GM19452 (cell line): Measurements from ENCODE around the gene CLSTN1.

Source experiments
- ATAC-seq: cut with Tn5 transposase; IDR thresholded peaks from one replicate; pipeline ENCODE4 v1.9.1; 2021; ENCODE audit not compliant: unreplicated experiment

The CLSTN1 gene

DNA sequence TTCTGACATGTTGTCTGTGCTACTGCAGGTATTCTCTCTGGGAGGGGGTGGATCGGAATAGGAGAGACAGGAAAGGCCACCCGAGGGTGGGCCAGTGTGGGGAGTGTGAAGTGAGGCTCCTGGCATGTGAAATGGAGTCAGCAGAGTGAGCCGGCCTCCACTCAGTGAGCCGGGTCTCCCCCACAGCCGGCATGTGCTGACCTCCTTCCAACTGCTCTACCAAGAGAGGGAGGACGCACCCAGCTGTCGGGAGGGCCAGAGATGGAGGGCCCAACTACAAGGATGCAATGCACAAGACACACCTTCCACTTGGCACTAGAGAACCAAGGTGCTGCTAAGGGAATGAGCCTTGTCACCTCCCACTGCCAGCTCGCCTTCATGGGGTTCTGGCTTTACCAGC, 28.2 kb upstream of the CLSTN1 start:
- no peak for ATAC-seq

DNA sequence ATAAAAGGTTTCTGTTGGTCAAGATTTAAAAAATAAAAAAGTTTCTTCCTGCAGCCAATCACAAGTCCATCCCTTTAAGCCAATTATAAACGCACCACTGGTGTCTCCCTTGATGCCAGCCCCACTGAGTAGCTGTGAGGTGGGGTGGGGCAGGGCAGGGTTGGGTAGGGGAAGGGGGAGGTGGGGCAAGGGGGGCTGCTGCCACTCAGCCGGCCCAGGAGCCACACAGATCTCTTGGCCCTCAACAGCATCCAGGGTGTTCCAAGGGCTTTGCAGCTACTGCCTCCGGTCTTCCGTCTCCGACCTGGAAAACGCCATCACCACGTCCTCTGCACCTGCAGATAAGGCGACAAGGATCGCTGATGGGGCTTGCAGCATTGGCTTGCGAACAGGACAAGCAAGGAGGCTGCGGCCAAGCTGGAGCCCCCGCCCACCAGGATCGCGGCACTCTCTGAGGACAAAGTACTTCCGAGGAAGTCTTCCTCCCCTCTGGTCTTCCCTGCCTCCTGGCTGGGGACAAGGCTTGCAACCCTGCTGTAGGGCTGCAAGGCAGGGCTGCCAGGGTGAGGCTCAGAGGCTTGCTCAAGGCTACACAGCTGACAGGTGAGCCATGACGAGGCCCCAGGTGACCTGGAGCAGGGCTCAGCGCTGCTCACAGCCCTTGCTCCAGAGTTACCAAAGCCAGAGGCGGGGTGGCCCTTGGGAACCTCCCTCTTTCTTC, 26.8 kb upstream of the CLSTN1 start:
- ATAC-seq, result no peak

DNA sequence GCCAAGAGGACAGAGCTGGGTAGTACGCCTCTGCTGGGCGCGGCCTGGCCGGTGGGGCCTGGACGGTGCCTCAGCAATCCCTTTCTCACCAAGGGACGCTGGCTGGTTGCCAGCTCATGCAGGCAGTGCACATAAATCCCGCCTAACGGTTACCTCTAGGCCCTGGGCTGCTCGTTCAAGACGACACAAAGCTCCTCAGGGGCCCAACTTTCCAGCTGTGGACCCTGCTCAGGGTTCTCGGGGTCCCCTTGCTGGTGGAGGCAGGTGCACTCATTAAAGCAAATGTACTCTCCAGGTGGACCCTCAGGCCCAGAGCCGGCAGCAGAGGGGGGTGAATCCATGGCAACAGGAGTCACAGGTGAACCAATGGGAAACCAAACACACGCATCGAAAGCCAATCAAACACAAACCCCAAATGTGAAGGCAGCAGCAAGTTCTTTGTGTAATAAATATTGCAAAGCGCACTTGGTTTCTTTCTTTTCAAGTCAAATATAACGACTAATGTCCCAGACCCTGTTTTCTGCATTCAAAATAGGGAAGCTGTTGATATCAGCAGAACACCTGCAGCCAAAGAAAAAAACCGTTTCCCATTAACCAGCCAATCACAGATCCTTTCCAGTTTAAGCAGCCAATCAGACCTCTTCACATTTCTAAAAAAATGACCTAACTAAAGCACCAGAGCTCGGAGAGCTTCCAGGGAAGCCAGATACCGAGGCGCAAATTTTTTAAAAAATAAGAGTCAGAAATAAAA, 26.1 kb upstream of the CLSTN1 start:
- no peak for ATAC-seq

DNA sequence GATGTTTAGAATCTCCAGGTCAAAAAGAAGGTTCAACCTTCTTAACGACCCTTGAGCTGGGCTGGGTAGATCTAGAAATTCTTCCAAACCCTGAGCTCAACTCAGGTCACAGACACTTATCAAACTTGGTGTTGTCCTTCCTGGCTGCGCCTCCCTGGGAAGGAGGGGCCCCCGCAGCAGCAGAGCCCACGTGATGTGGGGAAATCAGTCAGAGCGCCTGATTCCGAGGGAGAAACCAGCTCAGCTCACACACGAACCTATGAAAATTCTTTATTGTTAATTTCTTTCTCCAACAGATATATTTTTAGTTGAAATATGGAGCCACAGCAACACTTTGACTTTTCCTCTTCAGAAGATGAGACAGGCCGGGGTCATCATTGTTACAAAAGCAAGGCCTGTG, 24.3 kb upstream of the CLSTN1 start:
- ATAC-seq, result no peak

DNA sequence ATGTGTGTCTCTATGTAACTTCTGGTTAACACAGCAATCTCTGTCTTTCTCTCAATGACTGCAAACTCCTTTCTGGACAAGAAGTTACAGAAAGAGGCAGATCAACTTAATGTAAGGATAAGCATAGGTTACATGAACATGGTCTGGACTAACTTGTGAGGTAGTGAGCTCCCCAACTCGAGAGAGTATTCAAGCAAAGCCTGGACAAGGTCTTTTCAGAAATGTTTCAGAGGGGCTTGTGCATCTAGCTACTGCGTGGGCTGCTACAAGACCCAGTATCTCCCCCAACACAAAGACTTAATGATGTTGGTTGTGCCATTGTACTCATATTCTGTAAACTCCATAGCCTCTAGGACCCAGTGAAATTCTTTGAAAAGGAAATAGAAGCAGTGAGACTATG, 23.5 kb upstream of the CLSTN1 start:
- no peak for ATAC-seq

DNA sequence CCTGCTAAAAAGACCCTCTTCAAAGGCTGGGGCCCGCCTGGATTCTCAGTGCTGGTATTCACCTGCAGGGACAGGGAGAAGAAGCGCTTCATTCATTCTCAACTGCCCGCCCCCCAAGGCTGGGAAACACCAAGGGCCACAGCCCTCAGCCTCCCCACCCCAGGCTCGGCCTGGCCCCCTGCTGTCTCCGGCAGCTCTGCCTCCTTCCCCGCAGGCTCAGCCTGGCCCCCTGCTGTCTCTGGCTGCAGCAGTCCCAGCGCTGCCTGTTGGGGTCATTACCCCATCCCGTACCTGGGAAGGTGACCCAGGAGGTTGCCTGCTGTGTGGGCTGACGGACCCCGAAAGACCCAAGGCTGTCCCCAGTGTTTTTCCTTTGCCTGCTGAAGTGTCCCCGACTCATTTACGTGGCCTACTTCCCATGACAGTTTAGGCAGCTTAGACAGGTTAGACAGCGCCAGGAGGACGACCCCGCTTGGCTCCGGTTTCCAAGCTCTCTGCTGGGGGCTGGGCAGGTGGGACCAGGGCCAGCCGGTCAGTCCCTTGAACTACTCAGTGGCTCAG, 22.9 kb upstream of the CLSTN1 start:
- no peak for ATAC-seq

DNA sequence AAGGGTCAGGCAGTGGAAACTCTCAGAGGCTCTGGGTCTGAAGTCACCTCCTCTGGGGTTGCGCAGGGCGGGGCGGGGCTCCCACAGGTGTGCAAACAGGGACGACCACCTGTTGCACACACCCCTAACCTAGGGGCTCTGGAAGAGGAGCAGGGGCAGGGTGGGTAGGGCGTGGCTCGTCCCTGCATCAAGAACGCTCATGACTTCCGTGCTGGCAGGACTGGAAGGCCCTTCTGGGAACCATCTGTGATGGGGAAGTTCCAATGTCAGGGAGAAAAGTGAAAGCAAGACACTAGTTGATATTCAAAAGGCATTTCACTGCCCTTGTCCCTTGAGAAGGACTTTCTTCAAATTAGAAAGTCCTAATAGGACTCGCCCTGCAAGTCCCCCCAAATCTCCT, 22.1 kb upstream of the CLSTN1 start:
- no peak for ATAC-seq

DNA sequence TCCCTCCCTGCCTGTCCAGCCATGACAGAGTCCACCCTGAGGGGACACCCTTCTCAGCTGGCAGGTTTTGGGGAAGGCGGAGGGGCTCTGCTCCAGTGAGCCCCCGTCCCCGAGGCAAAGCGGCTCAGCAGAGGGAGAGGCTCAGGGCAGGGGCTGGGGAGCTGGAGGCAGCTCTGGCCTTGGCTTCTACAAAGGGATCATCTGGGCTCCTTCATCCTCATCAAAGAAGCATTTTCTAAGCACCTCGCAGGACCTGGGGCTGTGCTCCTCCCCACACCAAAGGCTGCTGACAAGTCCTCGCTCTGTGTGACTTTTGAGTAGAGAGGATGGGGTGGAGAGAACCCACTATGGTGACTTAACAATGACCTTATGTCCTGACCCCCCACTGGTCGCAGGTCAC, 21.0 kb upstream of the CLSTN1 start:
- no peak for ATAC-seq

DNA sequence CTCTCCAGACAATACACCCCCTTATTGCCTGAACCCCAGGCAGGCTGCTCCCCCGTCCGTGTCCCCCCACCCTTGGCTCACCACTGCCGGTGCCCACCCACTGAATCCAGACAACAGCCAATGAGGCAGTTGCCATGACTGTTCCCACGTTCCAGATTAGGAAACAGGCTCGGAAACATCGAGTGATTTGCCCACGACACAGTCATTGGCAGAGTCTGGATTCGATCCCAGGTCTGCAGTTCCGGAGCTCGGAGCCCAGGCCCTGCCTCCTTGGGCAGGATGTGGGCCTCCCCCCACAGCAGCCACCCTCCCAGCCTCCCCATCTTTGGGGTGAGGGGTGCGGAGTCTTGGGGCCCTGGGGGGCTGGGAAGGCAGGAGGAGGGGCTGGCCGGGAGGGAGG, 20.3 kb upstream of the CLSTN1 start:
- ATAC-seq, result no peak

DNA sequence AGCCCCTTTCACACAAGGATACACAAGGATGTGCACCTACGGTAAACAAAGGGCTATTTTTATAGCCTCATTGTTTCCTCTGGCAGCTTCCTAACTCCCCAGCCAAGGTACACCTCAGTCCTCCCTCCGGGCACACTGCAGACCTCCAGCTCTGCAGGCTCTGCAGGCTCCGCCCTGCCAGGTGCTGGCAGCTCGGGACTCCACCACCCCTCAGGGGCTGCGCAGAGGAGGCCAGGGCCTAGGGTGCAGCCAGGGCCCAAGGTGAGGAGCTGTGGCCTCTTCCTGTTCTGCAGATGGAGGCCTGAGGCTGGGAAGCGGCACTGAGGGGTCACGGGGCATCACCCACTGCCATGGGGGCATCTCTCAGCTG, 19.8 kb upstream of the CLSTN1 start:
- ATAC-seq, result no peak

DNA sequence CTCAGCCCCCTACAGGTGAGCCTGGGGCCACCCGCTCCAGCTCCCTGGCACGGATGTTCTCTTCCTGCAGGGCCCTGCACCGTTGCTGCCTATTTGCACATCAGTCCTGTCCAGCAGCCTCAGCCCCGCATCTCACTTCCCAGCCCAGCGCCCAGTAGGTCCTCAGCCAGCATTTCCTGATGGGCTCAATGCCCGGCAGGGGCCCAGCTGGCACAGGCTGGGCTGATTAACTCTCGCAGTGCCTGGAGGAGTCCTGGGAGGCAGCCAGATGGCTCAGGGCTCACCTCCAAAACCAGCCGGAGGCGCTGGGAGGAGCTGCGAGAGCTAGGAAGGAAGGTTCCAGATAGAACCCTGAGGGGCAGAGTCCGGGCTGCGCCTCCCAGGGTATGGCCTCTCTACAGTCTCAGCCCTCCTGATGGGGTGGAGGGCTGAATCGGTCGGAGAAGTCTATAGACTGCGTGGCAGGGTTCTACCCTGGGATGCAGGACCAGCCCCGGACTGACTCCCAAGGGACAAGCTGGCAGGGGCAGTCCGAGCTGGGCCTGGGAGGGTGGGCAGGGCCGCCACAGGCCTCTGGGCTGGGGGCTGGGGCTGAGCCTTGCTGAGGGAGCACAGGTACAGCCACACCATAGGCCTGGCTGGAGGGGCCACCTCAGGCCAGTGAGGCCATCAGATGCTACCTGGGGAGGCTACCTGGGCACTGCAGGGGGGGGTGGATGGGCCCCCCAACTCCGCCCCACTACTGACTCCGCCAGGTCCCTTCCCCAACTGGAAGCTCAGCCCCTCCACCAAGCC, 19.2 kb upstream of the CLSTN1 start:
- ATAC-seq, result no peak

DNA sequence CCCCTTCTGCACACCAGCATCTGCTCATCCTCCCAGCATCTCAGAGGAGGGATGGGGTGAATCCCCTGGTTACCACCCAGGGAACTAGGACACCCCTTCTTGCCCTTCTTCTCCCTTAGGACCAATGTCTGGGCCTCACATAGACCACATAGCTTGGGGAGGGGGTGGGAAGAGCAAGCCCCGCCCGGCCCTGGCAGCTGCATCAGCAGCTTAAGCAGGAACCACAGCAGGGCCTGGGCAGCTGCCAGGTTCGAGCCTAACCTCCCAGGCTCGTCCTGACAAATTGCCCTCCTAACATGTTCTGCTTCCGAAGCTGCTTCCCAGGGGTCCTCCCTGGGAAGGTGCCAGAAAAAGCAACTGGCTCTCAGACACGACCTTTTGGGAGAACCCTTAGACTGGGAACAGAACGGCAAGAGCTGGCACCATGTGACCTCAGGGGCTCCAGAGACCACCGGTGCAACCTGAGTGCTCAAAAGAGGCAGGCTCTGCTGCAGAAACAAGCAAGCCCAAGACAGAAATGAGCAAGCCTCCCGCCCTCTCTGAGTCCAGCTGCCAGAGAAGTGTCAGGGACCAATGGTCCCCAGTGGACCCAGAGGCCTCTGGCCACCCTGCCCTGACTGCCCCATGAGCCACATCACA, 18.4 kb upstream of the CLSTN1 start:
- no peak for ATAC-seq

DNA sequence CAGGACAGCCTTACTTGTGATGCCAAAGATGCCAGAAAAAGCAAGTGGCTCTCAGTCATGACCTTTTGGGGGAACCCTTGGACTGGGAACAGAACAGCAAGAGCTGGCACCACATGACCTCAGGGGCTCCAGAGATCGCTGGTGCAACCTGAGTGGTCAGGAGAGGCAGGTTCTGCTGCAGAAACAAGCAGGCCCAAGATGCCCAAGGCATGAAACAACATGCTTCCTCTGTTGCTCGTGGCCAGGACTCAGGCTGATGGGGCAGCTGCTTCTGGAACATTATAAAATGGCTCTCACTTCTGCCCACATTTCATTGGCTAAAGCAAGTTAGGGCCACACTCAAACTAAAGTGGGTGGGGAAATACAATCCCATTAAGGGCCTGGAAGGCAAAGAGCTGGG, 17.7 kb upstream of the CLSTN1 start:
- ATAC-seq, result no peak

DNA sequence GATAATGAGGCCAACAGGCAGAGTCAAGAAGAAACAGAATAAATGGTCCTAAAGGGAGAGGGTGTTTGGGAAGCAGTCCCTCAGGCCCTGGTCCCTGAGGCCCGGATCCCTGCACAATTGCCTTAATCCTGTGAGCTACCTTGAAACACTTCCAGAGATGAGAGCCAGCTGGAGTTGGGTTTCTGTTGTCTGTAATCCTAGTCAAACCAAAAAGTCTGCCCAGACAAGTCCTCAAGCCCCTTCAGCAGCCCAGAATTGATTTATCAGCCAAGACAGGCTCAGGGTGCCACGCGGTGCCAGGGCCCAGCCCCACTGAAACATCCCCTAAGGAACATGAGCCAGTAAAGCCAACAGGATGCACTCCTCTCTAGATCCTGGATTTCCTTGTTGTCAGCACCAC, 16.4 kb upstream of the CLSTN1 start:
- ATAC-seq, result no peak

DNA sequence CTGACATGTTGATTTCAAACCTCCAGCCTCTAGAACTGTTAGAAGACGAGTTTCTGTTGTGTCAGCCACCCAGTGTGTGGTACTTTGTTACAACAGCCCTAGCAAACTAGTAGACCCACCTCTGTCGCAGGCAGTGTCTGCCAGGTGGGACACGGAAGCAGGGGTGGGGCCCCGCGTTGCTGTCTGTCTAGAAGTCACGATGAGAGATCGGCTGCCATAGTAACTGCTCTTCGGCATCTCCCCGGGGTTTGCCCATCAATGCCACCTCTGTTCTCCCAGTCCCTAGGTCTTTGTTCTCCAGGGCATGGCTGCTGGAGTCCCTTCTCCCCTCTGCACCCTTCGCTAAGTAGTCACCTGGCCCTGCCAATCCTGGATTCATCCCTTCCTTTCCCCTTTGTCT, 15.2 kb upstream of the CLSTN1 start:
- ATAC-seq, result no peak

DNA sequence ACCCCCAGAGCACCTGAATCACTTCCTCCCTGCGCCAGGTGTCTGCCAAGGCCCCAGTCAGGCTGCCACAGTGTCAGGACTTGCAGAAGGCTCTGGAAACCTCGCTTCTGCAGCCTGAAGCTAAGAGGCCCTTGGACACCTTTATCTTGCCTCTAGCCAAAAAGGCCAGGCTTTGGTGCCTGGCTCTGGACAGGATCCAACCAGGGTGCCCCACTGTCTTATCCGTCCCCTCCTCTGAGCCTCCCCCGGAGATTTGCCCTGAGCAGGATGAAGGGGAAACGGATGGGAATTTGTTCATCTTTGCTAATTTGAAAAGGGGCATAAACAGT, 12.8 kb upstream of the CLSTN1 start:
- no peak for ATAC-seq

DNA sequence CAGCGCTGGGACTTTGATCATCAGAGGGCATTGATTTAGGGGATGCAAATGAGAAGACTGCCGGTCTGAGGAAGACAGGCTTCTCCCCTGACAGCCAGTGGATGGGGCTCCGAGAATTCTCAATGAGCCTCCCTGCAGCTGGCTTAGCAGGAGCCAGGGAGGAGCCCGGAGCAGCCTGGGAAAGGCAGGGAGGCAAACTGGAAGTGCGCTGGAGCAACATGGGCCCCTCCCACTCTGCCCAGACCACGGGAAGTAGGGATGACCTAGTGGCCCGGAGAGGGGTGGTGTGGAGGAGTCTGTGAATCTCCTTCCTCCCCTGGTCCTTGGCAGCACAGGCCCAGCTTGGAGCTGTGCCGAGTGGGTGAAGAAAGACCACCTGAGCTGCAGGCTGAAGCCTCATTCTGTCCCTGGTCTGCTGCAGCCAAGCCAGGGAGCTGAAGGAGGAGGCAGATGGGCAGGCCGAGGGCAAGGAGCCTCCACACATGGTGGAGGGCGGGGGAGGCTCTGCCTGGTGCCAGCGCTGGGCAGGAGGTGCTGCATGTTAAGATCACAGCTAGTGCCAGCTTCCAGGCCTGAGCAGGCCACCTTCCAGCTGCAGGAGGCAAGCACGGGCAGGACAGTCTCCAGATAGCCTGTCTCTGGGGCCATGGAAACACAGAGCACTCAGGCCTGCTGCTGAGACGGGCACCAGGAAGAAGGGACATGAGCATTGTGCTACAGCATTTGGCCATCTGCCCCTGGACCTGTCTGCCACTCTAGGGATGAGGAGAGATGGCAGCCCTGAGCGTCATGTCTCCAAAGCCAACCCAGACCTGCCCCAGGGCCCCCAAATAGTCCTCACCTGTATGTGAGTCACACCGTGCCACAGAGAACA, 12.2 kb upstream of the CLSTN1 start:
- no peak for ATAC-seq

DNA sequence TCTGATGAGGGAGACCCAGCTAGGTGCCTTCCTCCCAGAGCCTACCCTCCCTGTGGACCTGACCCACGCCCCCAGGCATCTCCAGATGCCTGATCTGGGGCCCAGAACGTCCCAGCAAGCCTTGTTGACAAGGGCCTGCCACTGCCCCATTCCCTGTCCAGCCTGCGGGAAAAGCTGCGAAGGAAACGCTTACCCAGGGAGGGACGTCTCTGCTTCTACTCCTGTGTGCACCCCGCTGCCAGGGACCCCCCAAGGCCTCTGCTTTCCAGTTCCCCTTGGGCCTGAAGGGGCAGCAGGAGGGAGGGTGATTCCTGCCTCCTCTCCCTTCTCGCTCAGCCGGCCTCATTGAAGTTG, 11.6 kb upstream of the CLSTN1 start:
- ATAC-seq, result no peak

DNA sequence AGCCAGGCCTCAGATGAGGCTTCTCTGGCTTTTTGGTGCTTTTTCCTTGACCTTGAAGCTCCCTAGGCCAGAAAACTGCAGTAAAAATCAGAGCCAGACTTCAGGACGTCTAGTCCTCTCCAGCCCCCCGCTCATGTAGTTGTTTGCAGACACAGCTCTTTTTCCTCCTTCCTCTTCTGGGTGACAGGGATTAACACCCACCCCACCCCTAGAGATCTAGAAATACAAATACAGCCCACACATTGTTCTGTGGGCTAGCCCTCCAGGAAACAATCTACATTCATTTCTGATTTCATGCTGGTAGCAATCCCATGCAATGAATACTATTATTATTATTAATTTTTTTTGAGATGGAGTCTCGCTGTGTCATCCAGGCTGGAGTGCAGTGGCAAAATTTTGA, 9.9 kb upstream of the CLSTN1 start:
- ATAC-seq, result no peak

DNA sequence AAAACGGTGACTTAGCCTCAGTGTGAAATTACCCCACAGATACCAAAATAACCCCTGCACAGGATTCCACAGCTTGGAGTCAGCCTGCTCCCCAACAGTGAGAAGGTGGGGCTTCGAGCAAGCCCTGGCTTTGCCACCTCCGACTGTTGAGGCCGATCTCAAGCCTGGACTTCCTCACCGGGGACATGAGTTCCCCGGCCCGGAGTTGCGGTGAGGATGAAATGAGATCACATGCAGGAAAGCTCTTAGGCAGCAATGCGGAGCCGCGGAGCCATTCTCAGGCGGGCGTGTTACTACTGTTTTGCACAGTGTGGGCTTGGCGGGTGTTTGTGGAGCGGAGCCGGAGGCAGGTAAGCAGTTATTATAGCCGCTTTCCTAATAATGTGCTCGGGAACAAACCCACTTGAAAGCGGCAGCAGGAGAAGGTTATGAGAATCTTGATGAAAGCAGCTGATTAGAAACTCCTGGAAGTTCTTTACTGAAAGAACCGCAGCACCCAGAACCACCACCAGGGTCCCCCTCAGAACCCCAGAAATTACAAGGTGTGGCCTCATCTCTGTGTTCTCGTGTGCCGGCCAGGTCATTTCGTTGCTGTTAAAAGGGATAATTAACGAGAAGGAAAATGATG, 3.9 kb upstream of the CLSTN1 start:
- no peak for ATAC-seq
